Astrocyte (in vitro differentiated cells and primary cell): Measurements from ENCODE around the gene FUT6. TPM values are rescaled to one million over a fixed set of nuclear protein-coding genes. Genes with fewer than 3 reads are reported as not detected.

Source experiments
- DNase-seq: peaks from one replicate; pipeline ENCODE4 v3.0.0-alpha.2; 2010; ENCODE audit warnings: low read depth
- FAIRE-seq: peaks from 2 replicates; lab custom pipeline; 2011; peaks lifted over from hg19 to GRCh38; lab: Jason Lieb, UNC
- H2AFZ ChIP-seq: 2 replicates; pipeline ENCODE4 v1.6.0; 2012; ENCODE audit warnings: low read depth, low read length, inconsistent platforms
- H3K27ac ChIP-seq: 2 replicates; pipeline ENCODE4 v1.5.1; 2011; ENCODE audit warnings: low read depth, low read length, inconsistent platforms
- H3K27me3 ChIP-seq: 2 replicates; pipeline ENCODE4 v1.6.0; 2011; ENCODE audit warnings: low read length, inconsistent platforms; ENCODE audit not compliant: insufficient read depth
- H3K36me3 ChIP-seq: 2 replicates; pipeline ENCODE4 v1.5.1; 2011; ENCODE audit warnings: low read length, inconsistent platforms; ENCODE audit not compliant: insufficient read depth
- H3K4me1 ChIP-seq: 2 replicates; pipeline ENCODE4 v1.5.1; 2011; ENCODE audit warnings: low read length, inconsistent platforms; ENCODE audit not compliant: insufficient read depth
- H3K4me2 ChIP-seq: 2 replicates; pipeline ENCODE4 v1.6.0; 2012; ENCODE audit warnings: low read length, inconsistent platforms
- H3K4me3 ChIP-seq: 2 replicates; pipeline ENCODE4 v1.5.1; 2011; ENCODE audit warnings: low read depth, mild to moderate bottlenecking, low read length, inconsistent platforms; ENCODE audit not compliant: insufficient read depth
- H3K79me2 ChIP-seq: 2 replicates; pipeline ENCODE4 v1.6.0; 2012; ENCODE audit warnings: mild to moderate bottlenecking, low read length, inconsistent platforms; ENCODE audit not compliant: insufficient read depth
- H3K9ac ChIP-seq: 2 replicates; pipeline ENCODE4 v1.6.0; 2012; ENCODE audit warnings: mild to moderate bottlenecking, low read length, inconsistent platforms
- H3K9me3 ChIP-seq: 2 replicates; pipeline ENCODE4 v1.5.1; 2012; ENCODE audit warnings: low read depth, mild to moderate bottlenecking, low read length, inconsistent platforms; ENCODE audit not compliant: insufficient read depth
- H4K20me1 ChIP-seq: 2 replicates; pipeline ENCODE4 v1.6.0; 2012; ENCODE audit warnings: low read length, inconsistent platforms; ENCODE audit not compliant: insufficient read depth
- H3K27ac Mint-ChIP-seq: one replicate; pipeline ENCODE4 v1.8.0; 2021; ENCODE audit warnings: mild to moderate bottlenecking, mixed read lengths; ENCODE audit not compliant: unreplicated experiment
- H3K27me3 Mint-ChIP-seq: one replicate; pipeline ENCODE4 v1.8.0; 2021; ENCODE audit warnings: low read depth, mixed read lengths; ENCODE audit not compliant: unreplicated experiment
- H3K36me3 Mint-ChIP-seq: one replicate; pipeline ENCODE4 v1.8.0; 2021; ENCODE audit warnings: low read depth, mixed read lengths; ENCODE audit not compliant: unreplicated experiment
- H3K4me1 Mint-ChIP-seq: one replicate; pipeline ENCODE4 v1.8.0; 2021; ENCODE audit warnings: low read depth, mixed read lengths; ENCODE audit not compliant: unreplicated experiment
- H3K4me3 Mint-ChIP-seq: one replicate; pipeline ENCODE4 v1.8.0; 2021; ENCODE audit warnings: mild to moderate bottlenecking, moderate library complexity, mixed read lengths; ENCODE audit not compliant: unreplicated experiment
- H3K9me3 Mint-ChIP-seq: one replicate; pipeline ENCODE4 v1.8.0; 2021; ENCODE audit warnings: mild to moderate bottlenecking, mixed read lengths; ENCODE audit not compliant: unreplicated experiment
- CTCF ChIP-seq: IDR thresholded peaks from 2 replicates; pipeline ENCODE4 v1.5.1; 2011; ENCODE audit warnings: low read depth, mild to moderate bottlenecking, inconsistent platforms, low read length, moderate library complexity; ENCODE audit not compliant: insufficient read depth
- EZH2 ChIP-seq: IDR thresholded peaks from 2 replicates; pipeline ENCODE4 v1.6.1; 2012; ENCODE audit warnings: mild to moderate bottlenecking, low read length, inconsistent platforms; ENCODE audit not compliant: insufficient read depth
- total RNA-seq: library from RNA; stranded (reverse); gene quantifications from 2 replicates; pipeline ENCODE4 v1.2.1, GENCODE V29; 2021

The FUT6 gene
- total RNA-seq, 1 donor from 2014 or later, result 0.09 TPM

DNA sequence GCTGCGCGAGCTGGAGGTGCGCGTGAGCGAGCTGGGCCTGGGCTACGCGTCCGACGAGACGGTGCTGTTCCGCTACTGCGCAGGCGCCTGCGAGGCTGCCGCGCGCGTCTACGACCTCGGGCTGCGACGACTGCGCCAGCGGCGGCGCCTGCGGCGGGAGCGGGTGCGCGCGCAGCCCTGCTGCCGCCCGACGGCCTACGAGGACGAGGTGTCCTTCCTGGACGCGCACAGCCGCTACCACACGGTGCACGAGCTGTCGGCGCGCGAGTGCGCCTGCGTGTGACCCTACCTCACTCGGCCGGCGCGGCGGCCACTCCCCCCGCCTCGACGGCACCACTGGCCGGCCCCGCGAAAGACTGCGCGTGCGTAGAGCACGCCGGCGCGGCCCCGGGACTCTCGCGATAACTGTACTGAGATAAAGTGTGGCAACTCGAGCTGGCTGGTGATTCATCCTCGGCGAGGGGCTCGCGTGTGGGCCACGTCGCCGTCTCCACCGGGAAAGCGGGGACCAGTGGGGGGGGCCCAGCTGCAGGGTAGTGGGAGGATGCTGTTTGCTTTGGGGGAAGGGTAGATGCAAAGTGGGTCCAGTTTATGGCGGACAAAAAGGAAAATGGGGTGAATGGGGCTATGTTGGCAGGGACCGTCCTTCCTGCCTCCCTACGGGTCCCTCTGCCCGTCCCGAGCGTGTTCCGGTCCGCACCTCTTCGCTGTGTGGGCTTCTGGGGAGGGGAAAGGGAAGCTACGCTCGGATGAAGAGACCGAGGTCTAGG, 11.4 kb downstream of the FUT6 start:
- H3K4me3 ChIP-seq, result peak overlapping the region; percentile 72
- TF ChIP-seq CTCF, result no peak
- TF ChIP-seq EZH2, result no peak
- Mint-ChIP-seq H3K4me3 (peak overlapping the region; percentile 92), H3K4me1 (no peaks in the 10 kb centered on the region), H3K36me3 (peaks cover 3% of the 10 kb centered on the region), H3K27ac (peak overlapping the region; percentile 93), H3K27me3 (peaks cover 11% of the 10 kb centered on the region), H3K9me3 (no peaks in the 10 kb centered on the region)
- FAIRE-seq (no peak), DNase-seq (peak; percentile 67)
- peak overlapping the region; percentile 93 for H3K4me2 ChIP-seq
- no peaks in the 10 kb centered on the region for H3K9me3 ChIP-seq
- peaks cover 13% of the 10 kb centered on the region for H3K4me1 ChIP-seq
- no peaks in the 10 kb centered on the region for H4K20me1 ChIP-seq
- no peaks in the 10 kb centered on the region for H3K27me3 ChIP-seq
- no peaks in the 10 kb centered on the region for H3K36me3 ChIP-seq
- H3K27ac ChIP-seq, result peak overlapping the region; percentile 79
- H3K79me2 ChIP-seq, result no peaks in the 10 kb centered on the region
- peak overlapping the region; percentile 86 for H3K9ac ChIP-seq
- peak overlapping the region; percentile 91 for H2AFZ ChIP-seq

GRCh38 chr19:5827342-5827890, 12.1 kb downstream of the FUT6 start:
- H3K9me3 ChIP-seq, result no peaks in the 10 kb centered on the region
- H3K27me3 ChIP-seq, result no peaks in the 10 kb centered on the region
- TF ChIP-seq CTCF (no peak), EZH2 (no peak)
- H4K20me1 ChIP-seq, result no peaks in the 10 kb centered on the region
- Mint-ChIP-seq H3K27me3 (peaks cover 7% of the 10 kb centered on the region), H3K4me1 (no peaks in the 10 kb centered on the region), H3K36me3 (peaks cover 3% of the 10 kb centered on the region), H3K27ac (no peak overlapping the region), H3K4me3 (peak overlapping the region; percentile 85), H3K9me3 (no peaks in the 10 kb centered on the region)
- peaks cover 13% of the 10 kb centered on the region for H3K4me1 ChIP-seq
- H3K4me3 ChIP-seq, result peak overlapping the region; percentile 72
- peak overlapping the region; percentile 21 for H3K27ac ChIP-seq
- peak overlapping the region; percentile 91 for H2AFZ ChIP-seq
- peak overlapping the region; percentile 86 for H3K9ac ChIP-seq
- peak overlapping the region; percentile 93 for H3K4me2 ChIP-seq
- H3K79me2 ChIP-seq, result no peaks in the 10 kb centered on the region
- DNase-seq, result no peak
- no peaks in the 10 kb centered on the region for H3K36me3 ChIP-seq
- FAIRE-seq, result no peak
